ENCODE results near the gene CLEC17A. TPM values are rescaled to one million over a fixed set of nuclear protein-coding genes. Genes with fewer than 3 reads are reported as not detected.

Gene CLEC17A
- total RNA-seq, 2 experiments from 2014 or later = 27.4 to 51.1 TPM

DNA sequence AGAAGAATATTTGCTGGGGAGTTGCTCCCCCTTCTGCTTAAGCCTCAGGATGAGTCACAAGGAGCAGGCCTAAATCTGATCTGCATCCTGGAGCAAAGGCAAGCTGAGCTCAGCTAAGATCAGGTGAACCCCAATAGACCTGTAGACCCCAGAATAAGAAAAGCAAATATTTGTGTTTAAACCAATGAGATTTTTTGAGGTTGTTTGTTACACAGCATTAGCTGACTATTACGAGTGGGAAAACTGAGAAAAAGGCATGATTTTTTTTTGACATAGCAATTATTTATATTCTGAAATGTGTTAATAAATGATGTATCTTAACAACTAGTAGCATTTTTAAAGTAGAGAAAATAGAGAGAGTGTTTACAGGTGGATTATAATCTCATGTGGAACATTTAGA, 46.7 kb downstream of the CLEC17A start:
- no peak for DNase-seq (ENCODE audit: low spot score)
- no peak overlapping the region for H3K4me3 ChIP-seq (ENCODE audit: low read depth, low read length, poor library complexity, severe bottlenecking)
- ChIA-PET CTCF (ENCODE audit: unreplicated experiment) (no interaction called here), POLR2A (interaction anchor here (0.6 to 0.9 kb wide), 2 partner anchors 60 to 627 kb away, joined by 3 read pairs; partner anchors contain the start of gene ZNF333)
- no TSS peak for BruUV-seq (replicated peaks)
- H2AFZ ChIP-seq (ENCODE audit: low read length) = no peak overlapping the region
- H3K36me3 ChIP-seq (ENCODE audit: insufficient read depth, low read length) = no peaks in the 10 kb centered on the region
- peaks cover 8% of the 10 kb centered on the region; the same call in 1 of the 2 replicates for H3K9me3 ChIP-seq (ENCODE audit: low read length)
- H3K27ac ChIP-seq (ENCODE audit: low read depth, low read length, poor library complexity, severe bottlenecking) = no peak overlapping the region
- peaks cover 8% of the 10 kb centered on the region for H3K4me1 ChIP-seq (ENCODE audit: insufficient read depth, low read length, poor library complexity, severe bottlenecking)
- no peaks in the 10 kb centered on the region for H3K9me2 ChIP-seq (ENCODE audit: insufficient read depth, low read length)
- H4K20me1 ChIP-seq (ENCODE audit: insufficient read depth, low read length) = no peaks in the 10 kb centered on the region
- no peaks in the 10 kb centered on the region for H3K79me2 ChIP-seq (ENCODE audit: insufficient read depth, low read depth, low read length)
- intact Hi-C loops (cut with micrococcal nuclease; ENCODE audit: unreplicated experiment) = no loop called here
- H3K4me2 ChIP-seq (ENCODE audit: low read length) = no peak overlapping the region
- TF ChIP-seq, protein P1, sequence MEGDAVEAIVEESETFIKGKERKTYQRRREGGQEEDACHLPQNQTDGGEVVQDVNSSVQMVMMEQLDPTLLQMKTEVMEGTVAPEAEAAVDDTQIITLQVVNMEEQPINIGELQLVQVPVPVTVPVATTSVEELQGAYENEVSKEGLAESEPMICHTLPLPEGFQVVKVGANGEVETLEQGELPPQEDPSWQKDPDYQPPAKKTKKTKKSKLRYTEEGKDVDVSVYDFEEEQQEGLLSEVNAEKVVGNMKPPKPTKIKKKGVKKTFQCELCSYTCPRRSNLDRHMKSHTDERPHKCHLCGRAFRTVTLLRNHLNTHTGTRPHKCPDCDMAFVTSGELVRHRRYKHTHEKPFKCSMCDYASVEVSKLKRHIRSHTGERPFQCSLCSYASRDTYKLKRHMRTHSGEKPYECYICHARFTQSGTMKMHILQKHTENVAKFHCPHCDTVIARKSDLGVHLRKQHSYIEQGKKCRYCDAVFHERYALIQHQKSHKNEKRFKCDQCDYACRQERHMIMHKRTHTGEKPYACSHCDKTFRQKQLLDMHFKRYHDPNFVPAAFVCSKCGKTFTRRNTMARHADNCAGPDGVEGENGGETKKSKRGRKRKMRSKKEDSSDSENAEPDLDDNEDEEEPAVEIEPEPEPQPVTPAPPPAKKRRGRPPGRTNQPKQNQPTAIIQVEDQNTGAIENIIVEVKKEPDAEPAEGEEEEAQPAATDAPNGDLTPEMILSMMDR (conservative IDR thresholded peaks at IDR 0.05; ENCODE audit: low read length) = no peak
- no peak for TF ChIP-seq EZH2phosphoT487 (IDR thresholded peaks at IDR 0.05; ENCODE audit: borderline replicate concordance, low read depth, low read length)

DNA sequence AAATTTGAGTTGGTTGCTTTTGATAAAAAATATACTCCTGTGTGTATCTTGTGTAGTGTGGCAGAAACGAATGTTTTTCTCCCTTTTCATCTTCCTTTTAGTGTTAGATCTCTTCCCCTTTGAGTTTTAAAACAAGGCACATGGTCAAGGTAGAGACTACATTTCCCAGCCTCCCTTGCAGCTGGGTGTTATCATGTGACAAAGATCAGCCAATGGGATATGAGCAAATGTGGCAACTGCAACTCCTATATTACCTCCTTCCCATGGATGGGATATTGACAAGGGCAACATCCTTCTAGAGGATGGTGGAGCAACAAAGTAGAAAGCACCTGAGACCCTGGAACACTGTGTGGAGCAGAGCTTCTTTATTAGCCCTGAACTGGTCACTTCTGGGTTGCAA, 49.4 kb downstream of the CLEC17A start:
- Histone ChIP-seq H3K4me3 (ENCODE audit: low read depth, low read length, poor library complexity, severe bottlenecking) (no peak overlapping the region), H4K20me1 (ENCODE audit: insufficient read depth, low read length) (no peaks in the 10 kb centered on the region), H3K27ac (ENCODE audit: low read depth, low read length, poor library complexity, severe bottlenecking) (no peak overlapping the region), H2AFZ (ENCODE audit: low read length) (peak overlapping the region; percentile 94), H3K4me2 (ENCODE audit: low read length) (no peak overlapping the region), H3K79me2 (ENCODE audit: insufficient read depth, low read depth, low read length) (no peaks in the 10 kb centered on the region), H3K36me3 (ENCODE audit: insufficient read depth, low read length) (no peaks in the 10 kb centered on the region), H3K9me2 (ENCODE audit: insufficient read depth, low read length) (no peaks in the 10 kb centered on the region), H3K4me1 (ENCODE audit: insufficient read depth, low read length, poor library complexity, severe bottlenecking) (peaks cover 8% of the 10 kb centered on the region), H3K9me3 (ENCODE audit: low read length) (peaks cover 12% of the 10 kb centered on the region)
- ChIA-PET POLR2A (interaction anchor here (0.7 to 2.4 kb wide), 3 partner anchors 14 to 1118 kb away, joined by 3 to 9 read pairs (median 3); no protein-coding TSS in a partner anchor), CTCF (ENCODE audit: unreplicated experiment) (no interaction called here)
- BruUV-seq (replicated peaks) = no TSS peak
- intact Hi-C loops (cut with micrococcal nuclease; ENCODE audit: unreplicated experiment) = no loop called here
- peak; percentile 84 for DNase-seq (ENCODE audit: low spot score)
- TF ChIP-seq EZH2phosphoT487 (IDR thresholded peaks at IDR 0.05; ENCODE audit: borderline replicate concordance, low read depth, low read length) = no peak
- TF ChIP-seq, protein P1 (conservative IDR thresholded peaks at IDR 0.05; ENCODE audit: low read length) = no peak

DNA sequence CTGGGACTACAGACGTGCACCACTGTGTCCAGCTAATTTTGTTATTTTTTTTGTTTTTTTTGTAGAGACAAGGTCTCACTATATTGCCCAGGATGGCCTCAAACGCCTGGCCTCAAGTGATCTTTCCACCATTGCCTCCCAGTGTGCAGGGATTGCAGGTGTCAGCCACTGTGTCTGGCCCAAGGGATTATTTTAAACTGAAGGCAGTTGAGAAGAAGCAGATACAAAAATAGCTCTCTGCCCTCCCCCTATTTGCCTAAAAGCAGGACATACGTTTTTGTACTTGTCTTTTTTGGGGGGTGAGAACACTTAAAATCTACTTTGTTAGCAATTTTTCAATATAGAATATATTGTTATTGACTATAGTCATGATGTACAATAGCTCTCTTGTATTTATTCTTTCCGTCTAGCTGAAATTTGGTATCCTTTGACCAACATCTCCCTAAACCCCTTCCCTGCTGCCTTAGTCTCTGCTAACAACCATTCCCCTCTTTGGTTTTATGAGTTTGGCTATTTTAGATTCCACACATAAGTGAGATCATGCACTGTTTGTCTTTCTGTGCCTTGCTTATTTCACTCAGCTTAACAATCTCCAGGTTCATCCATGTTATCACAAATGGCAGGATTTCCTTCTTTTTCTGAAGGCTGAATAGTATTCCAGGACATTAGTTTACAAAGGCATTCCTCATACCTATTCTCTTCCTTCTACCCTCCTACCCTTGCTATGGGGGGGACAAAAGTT, 56.8 kb downstream of the CLEC17A start:
- H3K4me3 ChIP-seq (ENCODE audit: low read depth, low read length, poor library complexity, severe bottlenecking) = no peak overlapping the region
- peak overlapping the region; percentile 73; the same call in 1 of the 2 replicates for H2AFZ ChIP-seq (ENCODE audit: low read length)
- intact Hi-C loops (cut with micrococcal nuclease; ENCODE audit: unreplicated experiment) = no loop called here
- H3K9me3 ChIP-seq (ENCODE audit: low read length) = peaks cover 25% of the 10 kb centered on the region
- BruUV-seq (replicated peaks) = no TSS peak
- peak overlapping the region; percentile 38 for H3K27ac ChIP-seq (ENCODE audit: low read depth, low read length, poor library complexity, severe bottlenecking)
- no peak for TF ChIP-seq EZH2phosphoT487 (IDR thresholded peaks at IDR 0.05; ENCODE audit: borderline replicate concordance, low read depth, low read length)
- TF ChIP-seq, protein P1 (conservative IDR thresholded peaks at IDR 0.05; ENCODE audit: low read length) = no peak
- H3K36me3 ChIP-seq (ENCODE audit: insufficient read depth, low read length) = no peaks in the 10 kb centered on the region; the same call in 1 of the 2 replicates
- H4K20me1 ChIP-seq (ENCODE audit: insufficient read depth, low read length) = no peaks in the 10 kb centered on the region
- H3K4me2 ChIP-seq (ENCODE audit: low read length) = peak overlapping the region; percentile 47
- H3K4me1 ChIP-seq (ENCODE audit: insufficient read depth, low read length, poor library complexity, severe bottlenecking) = peaks cover 16% of the 10 kb centered on the region
- H3K9me2 ChIP-seq (ENCODE audit: insufficient read depth, low read length) = no peaks in the 10 kb centered on the region
- peak; percentile 52 for DNase-seq (ENCODE audit: low spot score)
- ChIA-PET CTCF (ENCODE audit: unreplicated experiment) (no interaction called here), POLR2A (interaction anchor here (0.9 to 1.1 kb wide), 2 partner anchors 12 to 36 kb away, joined by 3 to 4 read pairs; no protein-coding TSS in a partner anchor)
- H3K79me2 ChIP-seq (ENCODE audit: insufficient read depth, low read depth, low read length) = no peaks in the 10 kb centered on the region

All from OCI-LY7 (cell line).